Neutrophil (primary cell): Measurements from ENCODE around the gene EGFR.

ENCODE experiments used
- H3K27ac ChIP-seq: fragments of 200-600 bp; sonication (generic); 2 replicates; pipeline ENCODE4 v1.5.1; 2016; ENCODE audit warnings: mild to moderate bottlenecking, moderate library complexity
- H3K27me3 ChIP-seq: fragments of 200-600 bp; sonication (generic); 2 replicates; pipeline ENCODE4 v1.6.0; 2016; ENCODE audit warnings: mild to moderate bottlenecking
- H3K36me3 ChIP-seq: fragments of 200-600 bp; sonication (generic); 2 replicates; pipeline ENCODE4 v1.5.1; 2017
- H3K4me1 ChIP-seq, 2 experiments: fragments of 200-600 bp in 1 of 2; sonication (generic) in 1 of 2; 1 replicate in 1 of 2; 2 replicates in 1 of 2; pipeline versions ENCODE4 v1.5.1 to v1.6.1; 2013 to 2016; ENCODE audit warnings: low read depth in 1 of 2, low read length in 1 of 2, mild to moderate bottlenecking in 1 of 2, moderate library complexity in 1 of 2; ENCODE audit not compliant: control insufficient read depth in 1 of 2, insufficient read depth in 1 of 2
- H3K4me3 ChIP-seq, 2 experiments: fragments of 200-600 bp in 1 of 2; sonication (generic) in 1 of 2; 1 replicate in 1 of 2; 2 replicates in 1 of 2; pipeline ENCODE4 v1.5.1; 2013 to 2016; ENCODE audit warnings: low read depth in 1 of 2, low read length in 1 of 2, mild to moderate bottlenecking in 1 of 2, moderate library complexity in 1 of 2
- H3K9me3 ChIP-seq: fragments of 200-600 bp; sonication (generic); 2 replicates; pipeline ENCODE4 v1.5.1; 2016
- TF ChIP-seq, protein P1 (sequence below): fragments of 200-600 bp; sonication (generic); IDR thresholded peaks from 2 replicates; pipeline ENCODE4 v1.5.1; 2016; ENCODE audit warnings: antibody characterized with exemption

Gene EGFR

DNA sequence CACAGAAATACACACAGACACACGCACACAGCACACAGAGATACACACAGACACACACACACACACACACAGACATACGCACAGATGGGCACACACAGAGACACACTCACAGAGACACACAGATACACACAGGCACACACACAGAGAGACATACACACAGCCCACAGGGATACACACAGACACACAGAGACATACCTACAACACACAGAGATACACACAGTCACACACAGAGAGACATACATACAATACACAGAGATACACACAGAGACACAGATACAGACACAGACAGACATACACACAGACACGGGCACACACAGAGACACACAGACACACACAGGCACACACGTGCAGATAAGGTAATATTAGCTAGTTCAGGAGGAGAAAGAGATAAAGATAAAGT is 76.9 kb downstream of the EGFR start:
- Histone ChIP-seq H3K27ac (no peak overlapping the region), H3K4me1 (no peaks in the 10 kb centered on the region), H3K4me3 (no peak overlapping the region), H3K27me3 (no peaks in the 10 kb centered on the region), H3K36me3 (no peaks in the 10 kb centered on the region), H3K9me3 (no peaks in the 10 kb centered on the region)
- TF ChIP-seq, protein P1, sequence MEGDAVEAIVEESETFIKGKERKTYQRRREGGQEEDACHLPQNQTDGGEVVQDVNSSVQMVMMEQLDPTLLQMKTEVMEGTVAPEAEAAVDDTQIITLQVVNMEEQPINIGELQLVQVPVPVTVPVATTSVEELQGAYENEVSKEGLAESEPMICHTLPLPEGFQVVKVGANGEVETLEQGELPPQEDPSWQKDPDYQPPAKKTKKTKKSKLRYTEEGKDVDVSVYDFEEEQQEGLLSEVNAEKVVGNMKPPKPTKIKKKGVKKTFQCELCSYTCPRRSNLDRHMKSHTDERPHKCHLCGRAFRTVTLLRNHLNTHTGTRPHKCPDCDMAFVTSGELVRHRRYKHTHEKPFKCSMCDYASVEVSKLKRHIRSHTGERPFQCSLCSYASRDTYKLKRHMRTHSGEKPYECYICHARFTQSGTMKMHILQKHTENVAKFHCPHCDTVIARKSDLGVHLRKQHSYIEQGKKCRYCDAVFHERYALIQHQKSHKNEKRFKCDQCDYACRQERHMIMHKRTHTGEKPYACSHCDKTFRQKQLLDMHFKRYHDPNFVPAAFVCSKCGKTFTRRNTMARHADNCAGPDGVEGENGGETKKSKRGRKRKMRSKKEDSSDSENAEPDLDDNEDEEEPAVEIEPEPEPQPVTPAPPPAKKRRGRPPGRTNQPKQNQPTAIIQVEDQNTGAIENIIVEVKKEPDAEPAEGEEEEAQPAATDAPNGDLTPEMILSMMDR, result no peak

DNA sequence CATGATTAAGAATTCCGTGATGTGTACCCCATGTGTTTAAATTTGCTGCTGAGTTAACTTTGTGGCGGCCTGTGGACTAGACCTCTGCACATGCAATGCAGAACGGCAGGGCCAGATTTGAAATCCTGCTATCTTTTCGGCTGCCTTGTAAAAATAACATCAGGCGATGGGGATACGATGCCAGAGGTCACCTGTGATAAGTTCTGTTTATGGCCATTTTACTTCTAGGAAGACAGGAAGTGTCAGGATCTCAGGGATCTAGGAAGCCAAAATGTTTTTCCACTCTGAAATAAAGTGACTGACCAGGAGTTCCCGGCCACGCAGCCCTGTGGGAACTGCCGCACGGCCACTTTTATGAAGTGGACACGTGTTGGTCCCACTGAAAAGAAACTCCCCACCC is 77.5 kb downstream of the EGFR start:
- Histone ChIP-seq H3K4me3 (no peak overlapping the region), H3K36me3 (no peaks in the 10 kb centered on the region), H3K4me1 (no peaks in the 10 kb centered on the region), H3K9me3 (no peaks in the 10 kb centered on the region), H3K27ac (no peak overlapping the region), H3K27me3 (no peaks in the 10 kb centered on the region)
- TF ChIP-seq, protein P1, result no peak

DNA sequence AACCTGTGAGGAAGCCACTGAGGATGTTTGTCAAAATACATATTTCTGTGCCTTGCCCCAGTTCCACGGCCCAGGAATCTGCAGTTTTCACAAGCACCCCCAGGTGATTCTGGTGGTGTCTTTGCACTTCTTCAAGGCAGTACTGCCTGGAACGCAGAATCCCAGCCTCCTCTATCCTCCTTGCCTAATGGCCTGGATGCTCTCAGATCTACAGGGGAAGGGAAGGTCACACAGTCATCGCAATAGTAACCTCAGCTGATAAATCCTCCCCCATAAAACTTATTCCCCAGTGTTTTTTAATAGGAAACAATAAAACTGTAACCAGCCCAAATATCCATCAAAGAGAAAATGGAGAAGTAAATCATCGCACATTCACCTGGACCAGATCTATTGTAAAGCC is 78.3 kb downstream of the EGFR start:
- Histone ChIP-seq H3K4me1 (no peaks in the 10 kb centered on the region), H3K36me3 (no peaks in the 10 kb centered on the region), H3K27me3 (no peaks in the 10 kb centered on the region), H3K4me3 (no peak overlapping the region), H3K9me3 (no peaks in the 10 kb centered on the region), H3K27ac (no peak overlapping the region)
- TF ChIP-seq, protein P1, result no peak

DNA sequence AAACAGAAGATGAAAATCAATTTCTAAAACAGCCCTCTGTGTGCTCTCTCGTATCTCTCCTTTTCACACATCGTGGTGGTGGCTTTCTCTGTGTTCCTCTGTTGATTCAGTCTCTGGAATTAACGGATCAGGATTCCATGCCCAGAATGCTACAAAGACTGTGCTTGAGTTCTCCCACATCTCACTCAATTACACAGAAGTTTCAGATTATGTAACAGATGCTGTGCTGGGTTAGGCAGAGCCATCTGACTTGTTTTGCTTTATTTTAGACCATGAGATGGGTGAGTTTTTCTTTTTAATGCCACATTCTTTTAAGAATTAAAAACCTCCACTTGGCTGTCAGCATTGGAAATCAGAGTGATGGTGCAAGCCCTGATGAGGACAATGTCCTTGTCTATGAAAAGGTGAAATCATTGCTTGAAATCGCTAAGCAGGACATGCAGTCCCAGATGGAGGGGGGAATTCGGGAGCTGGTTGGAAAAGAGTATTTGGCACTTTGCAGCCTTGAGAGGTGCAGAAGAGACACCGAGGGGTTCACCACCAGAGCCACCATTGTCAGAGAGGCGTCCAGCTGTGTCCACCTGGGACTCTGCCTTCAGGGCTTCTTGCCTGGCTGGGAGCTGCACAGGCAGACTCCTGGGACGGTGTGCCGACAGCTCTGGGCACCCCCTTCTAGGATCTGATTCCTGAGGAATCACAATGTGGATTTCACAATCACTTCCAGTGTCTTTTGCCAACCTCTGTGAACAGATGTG is 80.4 kb downstream of the EGFR start:
- Histone ChIP-seq H3K4me1 (no peaks in the 10 kb centered on the region), H3K36me3 (no peaks in the 10 kb centered on the region)

DNA sequence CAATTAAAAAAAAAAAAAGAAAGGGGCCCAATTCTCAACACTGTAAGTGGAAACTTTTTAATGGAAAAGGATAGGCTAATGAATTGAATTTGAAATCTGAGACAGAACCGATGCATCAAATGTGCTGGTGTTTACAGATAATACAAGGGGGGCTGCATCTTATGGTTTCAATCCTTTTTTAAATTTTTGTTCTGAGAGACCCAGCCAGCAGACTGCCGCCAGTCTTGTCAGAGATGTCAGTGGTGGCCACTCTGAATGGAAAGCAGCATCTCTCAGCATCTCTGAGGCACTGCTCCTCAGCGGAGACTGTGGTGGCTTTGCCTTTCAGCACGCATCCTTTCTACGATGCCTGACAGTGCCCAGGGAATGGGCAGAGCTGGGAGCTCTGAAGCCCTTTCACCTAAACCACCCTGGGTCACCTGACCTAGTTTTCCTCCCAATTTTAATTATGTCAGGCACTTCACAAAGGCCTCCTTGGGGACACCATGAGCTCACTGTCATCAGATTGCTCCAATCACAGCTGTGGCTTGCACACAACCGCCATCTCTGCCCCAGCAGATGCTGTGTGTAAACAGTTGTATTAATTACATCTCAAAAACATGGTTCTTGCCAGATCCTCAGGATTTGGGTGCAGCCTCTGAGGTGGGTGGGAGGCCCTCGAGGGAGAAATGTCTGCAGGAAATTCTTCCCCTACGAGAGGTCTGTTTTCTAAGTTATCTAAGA is 81.2 kb downstream of the EGFR start:
- no peaks in the 10 kb centered on the region for H3K36me3 ChIP-seq
- H3K27ac ChIP-seq, result no peak overlapping the region
- no peaks in the 10 kb centered on the region for H3K27me3 ChIP-seq
- H3K9me3 ChIP-seq, result no peaks in the 10 kb centered on the region
- no peak overlapping the region for H3K4me3 ChIP-seq
- H3K4me1 ChIP-seq, result no peaks in the 10 kb centered on the region
- TF ChIP-seq, protein P1, result no peak

More for the DNA sequence above, 80.4 kb downstream of the EGFR start:
- TF ChIP-seq, protein P1, result no peak
- Histone ChIP-seq H3K27ac (no peak overlapping the region), H3K4me3 (no peak overlapping the region), H3K9me3 (no peaks in the 10 kb centered on the region), H3K27me3 (no peaks in the 10 kb centered on the region)
